OCI-LY3 (cell line): ENCODE results near the gene LONP1.

Source experiments
- EZH2phosphoT487 ChIP-seq: fragments of 200-600 bp; shearing (Covaris generic); IDR thresholded peaks from 2 replicates; pipeline ENCODE4 v1.6.1; 2018; ENCODE audit warnings: antibody characterized with exemption, mixed run types, low read depth
- TF ChIP-seq, protein P1 (sequence below): fragments of 200-600, 300-600 bp; sonication (generic); IDR thresholded peaks from 2 replicates; pipeline ENCODE4 v1.5.1; 2014; ENCODE audit warnings: antibody characterized with exemption, low read length, low read depth

DNA sequence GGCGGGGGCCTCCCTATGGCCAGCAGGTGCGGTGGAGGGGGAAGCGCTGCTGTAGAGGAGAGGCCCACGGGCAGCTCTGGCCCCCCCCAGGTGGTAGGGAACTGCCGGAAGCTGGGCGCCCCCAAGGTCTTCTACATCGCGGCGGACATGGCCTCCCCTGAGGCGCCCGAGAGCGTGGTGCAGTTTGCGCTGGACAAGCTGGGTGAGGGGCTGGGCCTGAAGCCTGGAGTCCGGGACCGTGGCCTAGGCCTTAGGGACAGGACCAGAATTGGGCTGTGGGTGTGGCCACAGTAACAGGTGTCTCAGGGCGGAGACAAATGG lies 33.7 kb downstream of the LONP1 start:
- TF ChIP-seq, protein P1, sequence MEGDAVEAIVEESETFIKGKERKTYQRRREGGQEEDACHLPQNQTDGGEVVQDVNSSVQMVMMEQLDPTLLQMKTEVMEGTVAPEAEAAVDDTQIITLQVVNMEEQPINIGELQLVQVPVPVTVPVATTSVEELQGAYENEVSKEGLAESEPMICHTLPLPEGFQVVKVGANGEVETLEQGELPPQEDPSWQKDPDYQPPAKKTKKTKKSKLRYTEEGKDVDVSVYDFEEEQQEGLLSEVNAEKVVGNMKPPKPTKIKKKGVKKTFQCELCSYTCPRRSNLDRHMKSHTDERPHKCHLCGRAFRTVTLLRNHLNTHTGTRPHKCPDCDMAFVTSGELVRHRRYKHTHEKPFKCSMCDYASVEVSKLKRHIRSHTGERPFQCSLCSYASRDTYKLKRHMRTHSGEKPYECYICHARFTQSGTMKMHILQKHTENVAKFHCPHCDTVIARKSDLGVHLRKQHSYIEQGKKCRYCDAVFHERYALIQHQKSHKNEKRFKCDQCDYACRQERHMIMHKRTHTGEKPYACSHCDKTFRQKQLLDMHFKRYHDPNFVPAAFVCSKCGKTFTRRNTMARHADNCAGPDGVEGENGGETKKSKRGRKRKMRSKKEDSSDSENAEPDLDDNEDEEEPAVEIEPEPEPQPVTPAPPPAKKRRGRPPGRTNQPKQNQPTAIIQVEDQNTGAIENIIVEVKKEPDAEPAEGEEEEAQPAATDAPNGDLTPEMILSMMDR: no peak
- TF ChIP-seq EZH2phosphoT487: no peak
